HG03045 (cell line): ENCODE results near the gene ENOX2.
"Not testable (repeated sequence)": the region's sequence is repeated elsewhere in the genome, so short reads cannot be mapped to it uniquely, and the experiment has no call there.

Source experiments
- ATAC-seq: cut with Tn5 transposase; IDR thresholded peaks from one replicate; pipeline ENCODE4 v1.9.1; 2021; ENCODE audit warnings: mild to moderate bottlenecking, moderate library complexity; ENCODE audit not compliant: unreplicated experiment

Gene ENOX2

GRCh38 chrX:130758072-130758471, 144.9 kb downstream of the ENOX2 start:
- no peak for ATAC-seq

GRCh38 chrX:130756233-130756632, 146.8 kb downstream of the ENOX2 start:
- ATAC-seq, result no peak

GRCh38 chrX:130754353-130754752, 148.7 kb downstream of the ENOX2 start:
- no peak for ATAC-seq

- ATAC-seq, result no peak
These were observed 156.2 kb downstream of the ENOX2 start for GRCh38 chrX:130746709-130747342.

DNA sequence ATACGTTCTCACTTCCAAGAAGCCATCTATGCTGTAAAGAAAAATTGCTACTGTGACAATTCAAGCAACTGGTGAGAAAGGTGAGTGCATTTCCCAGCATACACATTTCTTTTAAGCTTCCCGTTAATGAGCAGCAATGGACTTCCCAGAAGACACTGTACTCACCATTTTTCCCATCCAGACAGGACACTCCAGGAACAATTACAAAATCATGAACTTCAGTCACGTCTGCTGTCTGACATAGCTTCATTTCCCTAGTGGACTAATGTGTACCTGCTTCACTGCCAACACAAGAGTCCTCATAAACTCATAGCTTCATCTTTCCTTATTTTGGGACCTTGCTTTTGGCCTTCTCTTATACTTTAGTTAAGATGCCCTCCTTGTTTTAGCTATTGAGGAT, 156.9 kb downstream of the ENOX2 start:
- no peak for ATAC-seq

DNA sequence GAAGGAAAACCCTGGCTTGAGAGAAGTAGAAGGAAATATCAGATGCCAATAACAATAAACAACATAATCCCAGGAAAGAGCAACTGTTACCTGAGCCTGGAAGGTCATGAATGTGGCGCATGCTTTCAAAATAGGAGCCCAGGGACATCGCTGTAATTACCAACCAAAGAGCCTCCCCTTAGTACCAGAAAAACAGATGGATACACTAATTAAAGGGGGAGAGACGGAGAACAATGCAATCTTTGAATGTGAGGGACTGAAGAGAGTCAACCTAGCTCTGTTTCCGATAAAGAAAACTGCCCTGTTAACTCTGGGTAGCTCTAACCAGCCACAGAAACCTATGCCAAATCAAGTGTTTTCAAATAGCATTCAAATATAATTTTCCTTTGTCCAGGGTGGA, 161.4 kb downstream of the ENOX2 start:
- ATAC-seq, result no peak

DNA sequence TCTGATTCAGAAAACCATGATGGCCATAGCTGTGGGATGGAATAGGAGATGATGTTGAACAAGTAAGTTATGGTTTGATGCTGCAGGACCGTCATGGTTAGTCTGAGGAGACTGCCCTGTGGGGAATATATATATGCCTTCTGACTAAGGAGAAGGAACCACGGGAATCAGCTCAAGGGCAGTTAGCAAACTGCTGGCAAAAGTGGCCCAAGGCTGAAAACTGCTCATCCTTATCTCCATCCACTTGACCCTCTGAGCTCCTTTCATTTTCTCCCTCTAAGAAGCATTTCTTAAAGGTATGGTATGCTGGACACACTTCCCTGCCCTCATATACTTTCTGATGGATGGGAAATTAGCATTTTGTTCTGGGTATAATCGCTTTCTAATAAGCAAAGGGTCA, 161.9 kb downstream of the ENOX2 start:
- no peak for ATAC-seq

DNA sequence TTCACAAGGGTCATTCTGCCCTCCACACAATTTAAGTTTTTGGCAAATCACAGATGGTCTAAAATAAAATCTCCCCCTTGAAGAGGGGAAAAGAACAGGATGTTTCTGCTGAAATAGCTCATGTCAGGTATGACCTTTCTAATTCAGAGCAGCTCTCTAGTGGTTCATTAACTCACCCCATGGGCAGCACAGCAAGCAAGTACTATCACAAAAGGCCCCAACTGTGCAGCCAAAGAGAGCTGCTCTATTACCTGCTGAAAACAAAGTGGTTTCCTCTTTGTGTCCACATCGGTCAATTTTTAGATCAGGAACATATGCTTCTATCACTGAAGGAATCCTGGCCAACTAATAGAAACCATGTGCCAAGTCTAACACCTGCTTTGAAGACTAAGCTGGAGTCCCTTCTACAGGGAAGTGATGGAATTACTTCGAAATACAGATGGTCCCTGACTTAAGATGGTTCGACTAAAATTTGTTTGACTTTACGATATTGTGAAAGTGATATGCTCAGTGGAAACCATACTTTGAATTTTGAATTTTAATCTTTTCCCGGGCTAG, 164.3 kb downstream of the ENOX2 start:
- no peak for ATAC-seq

DNA sequence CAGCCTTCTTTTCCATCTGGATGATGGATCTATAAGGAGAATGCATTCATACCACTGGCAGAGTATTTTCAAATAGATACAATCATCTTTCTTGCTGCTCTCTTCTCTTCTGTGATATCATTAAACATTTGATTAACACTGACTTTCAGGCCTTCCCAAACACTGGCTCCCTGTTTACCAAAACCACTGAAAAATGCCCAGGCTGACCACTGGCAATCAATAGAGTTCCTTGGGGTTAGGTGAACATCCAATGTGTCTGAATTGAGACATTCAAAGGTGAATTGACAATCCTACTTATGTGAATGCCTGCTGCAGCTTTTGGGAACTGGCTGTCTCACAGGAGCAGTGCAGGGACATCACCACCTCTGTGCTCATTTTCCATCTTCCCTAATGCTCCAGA, 168.3 kb downstream of the ENOX2 start:
- no peak for ATAC-seq

GRCh38 chrX:130728208-130728607, 174.8 kb downstream of the ENOX2 start:
- ATAC-seq, result no peak

DNA sequence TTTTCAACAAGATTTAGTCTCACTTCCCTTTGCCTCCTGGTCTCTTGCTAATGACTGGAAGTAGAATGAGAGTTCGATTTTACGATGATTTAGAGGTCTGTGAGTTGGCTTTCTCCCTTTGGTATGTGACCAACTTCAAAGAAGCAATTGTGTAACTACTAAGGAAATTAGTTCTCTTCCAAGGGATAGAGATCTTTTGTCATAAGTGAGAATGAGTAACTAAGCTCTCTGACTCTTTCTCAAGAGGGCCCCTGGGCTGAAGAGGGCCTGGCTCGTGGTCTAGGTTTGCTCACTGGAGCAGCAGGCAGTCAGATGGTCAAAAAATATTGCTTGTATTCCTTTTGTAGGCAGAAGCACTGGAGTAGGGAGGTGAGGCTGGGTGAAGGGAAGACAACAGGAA, 176.3 kb downstream of the ENOX2 start:
- no peak for ATAC-seq

GRCh38 chrX:130725519-130725918, 177.5 kb downstream of the ENOX2 start:
- no peak for ATAC-seq

DNA sequence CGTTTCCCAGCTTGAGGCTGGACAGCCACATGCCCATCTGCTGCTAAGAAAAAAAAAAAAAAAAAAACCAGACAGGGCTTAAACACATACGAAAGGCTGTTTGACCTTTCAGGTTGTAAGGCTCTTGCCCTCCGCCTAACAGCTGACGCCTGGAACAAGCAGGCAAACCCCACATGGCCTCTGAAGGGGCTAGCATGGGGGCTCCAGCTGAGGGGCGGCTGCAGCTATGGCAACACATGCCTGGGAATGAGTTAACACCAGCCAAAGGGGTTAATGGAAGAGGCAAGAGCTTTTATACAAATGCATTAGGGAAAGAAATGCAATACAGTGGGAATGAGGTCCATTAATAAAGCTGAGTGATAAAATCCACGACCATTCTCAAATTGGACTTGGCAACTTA, 183.6 kb downstream of the ENOX2 start:
- ATAC-seq, result no peak

DNA sequence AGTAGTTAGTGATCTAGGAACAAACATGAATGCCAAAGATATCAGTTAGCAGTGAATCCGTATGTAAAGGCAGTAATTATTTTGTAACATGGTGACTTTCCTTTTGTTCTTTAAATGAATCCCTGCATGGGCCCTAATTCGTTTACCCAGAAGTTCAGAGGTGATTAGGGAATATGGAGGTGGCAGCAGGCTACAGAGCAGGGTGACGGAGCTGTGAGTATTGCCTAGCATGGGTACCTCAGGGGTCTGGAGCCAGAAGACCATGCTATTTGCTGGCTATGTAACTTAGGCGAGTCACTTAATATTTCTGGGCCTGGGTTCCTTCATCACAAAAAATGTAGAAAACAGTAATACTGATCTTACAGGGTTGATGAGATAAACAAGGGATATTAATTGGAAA, 184.9 kb downstream of the ENOX2 start:
- no peak for ATAC-seq

GRCh38 chrX:130716781-130717413, 186.1 kb downstream of the ENOX2 start:
- ATAC-seq, result no peak

DNA sequence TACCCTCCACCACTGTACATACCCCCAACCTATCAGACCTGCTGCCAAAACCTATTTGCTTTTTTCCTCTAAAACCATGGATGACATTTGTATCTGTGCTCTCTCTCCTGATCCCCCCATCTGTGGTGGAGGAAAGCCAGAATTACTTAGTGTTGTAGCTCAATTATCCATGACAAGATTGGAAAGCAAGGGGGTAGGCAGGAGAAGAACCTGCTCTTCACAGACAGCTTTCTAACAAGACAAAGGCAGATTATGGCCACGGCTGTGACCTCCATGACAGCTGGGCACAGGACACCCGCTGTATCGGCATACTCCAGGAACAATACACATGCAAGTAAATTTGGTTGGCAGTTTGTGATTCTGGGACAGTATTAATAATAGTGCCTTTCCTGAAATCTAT, 186.7 kb downstream of the ENOX2 start:
- ATAC-seq, result no peak

GRCh38 chrX:130715299-130715698, 187.7 kb downstream of the ENOX2 start:
- ATAC-seq, result no peak

DNA sequence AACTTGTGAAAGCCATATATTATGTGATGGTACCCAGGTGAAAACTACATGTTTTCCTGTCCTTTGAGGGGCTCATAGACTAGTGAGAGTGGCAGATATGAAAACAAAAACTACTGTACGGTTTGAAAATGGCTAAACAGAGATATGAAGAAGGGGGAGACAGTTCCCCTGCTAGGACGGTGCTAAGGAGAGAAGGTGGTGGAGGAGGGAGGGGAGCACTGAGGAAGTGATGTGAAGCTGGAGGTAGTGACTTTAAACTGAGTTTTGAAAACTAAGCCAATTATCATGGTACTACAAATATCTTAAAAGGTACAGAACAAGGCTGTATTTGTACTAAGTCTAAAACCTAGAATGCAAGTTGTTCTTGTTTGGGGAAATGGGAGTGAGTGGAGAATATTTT, 188.3 kb downstream of the ENOX2 start:
- no peak for ATAC-seq

DNA sequence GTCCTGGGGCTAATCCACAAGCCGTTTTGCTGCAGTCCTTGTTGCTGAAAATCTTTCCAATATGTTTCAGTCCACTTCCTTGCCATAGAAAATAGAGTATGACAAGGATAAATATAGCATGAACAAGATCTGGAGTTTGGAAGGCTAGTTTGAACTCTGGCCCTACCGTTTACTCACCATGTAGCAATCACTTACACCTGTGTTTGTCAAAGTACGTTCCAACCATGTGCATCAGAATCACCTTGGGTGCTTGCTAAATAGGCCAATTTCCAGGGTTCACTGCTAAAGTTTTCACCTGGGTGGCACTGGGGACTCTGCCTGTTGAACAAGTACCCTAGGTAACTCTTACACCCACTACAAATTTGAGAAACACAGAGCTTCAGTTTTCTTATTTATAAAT, 188.9 kb downstream of the ENOX2 start:
- no peak for ATAC-seq

DNA sequence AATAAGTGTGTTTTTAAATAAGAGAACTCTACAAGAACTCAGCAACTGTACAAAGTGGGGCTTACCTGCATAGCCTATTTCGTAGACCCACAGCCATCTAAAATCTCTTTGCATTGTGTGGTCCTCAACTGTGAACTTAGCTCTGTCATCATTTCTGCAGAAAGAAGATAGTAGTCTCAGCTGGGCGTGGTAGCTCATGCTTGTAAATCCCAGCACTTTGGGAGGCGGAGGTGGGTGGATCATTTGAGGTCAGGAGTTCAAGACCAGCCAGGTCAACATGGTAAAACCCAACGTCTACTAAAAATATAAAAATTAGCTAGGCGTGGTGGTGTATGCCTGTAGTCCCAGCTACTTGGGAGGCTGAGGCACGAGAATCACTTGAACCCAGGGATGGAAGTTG, 193.8 kb downstream of the ENOX2 start:
- not testable (repeated sequence) for ATAC-seq

- no peak for ATAC-seq
These were observed 197.4 kb downstream of the ENOX2 start for GRCh38 chrX:130705591-130705990.
